HEK293 (cell line): Measurements from ENCODE around the gene PLXNA2.

ENCODE experiments used
- CTCF ChIA-PET: fragments of 350-600 bp; formaldehyde crosslinking; extraction: SDS; loops from one replicate; lab custom pipeline; 2021; ENCODE audit warnings: antibody characterized with exemption; lab: Yijun Ruan, JAX
- POLR2A ChIA-PET: fragments of 300-600 bp; formaldehyde crosslinking; extraction: SDS; loops from one replicate; lab custom pipeline; 2020; ENCODE audit warnings: antibody characterized with exemption, inconsistent platforms; lab: Yijun Ruan, JAX
- H3K27ac ChIP-seq: fragments of 200-500 bp; sonication (Bioruptor generic); 2 replicates; pipeline ENCODE4 v1.5.1; 2014; ENCODE audit warnings: low read depth, low read length, control low read depth, inconsistent platforms; ENCODE audit errors: extremely low read depth
- H3K36me3 ChIP-seq, 2 experiments: fragments of 200-500 bp in 1 of 2; sonication (Bioruptor generic) in 1 of 2; 1 replicate in 1 of 2; 2 replicates in 1 of 2; pipeline ENCODE4 v1.5.1; 2014 to 2017; ENCODE audit warnings: inconsistent platforms in 2 of 2, low read length in 2 of 2; ENCODE audit not compliant: control insufficient read depth in 2 of 2, insufficient read depth in 1 of 2
- H3K4me1 ChIP-seq: fragments of 200-500 bp; sonication (Bioruptor generic); 2 replicates; pipeline ENCODE4 v1.5.1; 2014; ENCODE audit warnings: mild to moderate bottlenecking, low read length, inconsistent platforms; ENCODE audit not compliant: control insufficient read depth, insufficient read depth
- H3K4me3 ChIP-seq: 2 replicates; pipeline ENCODE4 v1.5.1; 2011; ENCODE audit warnings: low read depth, mild to moderate bottlenecking, control low read depth, low read length, moderate library complexity
- H3K9me3 ChIP-seq: fragments of 200-500 bp; sonication (Bioruptor generic); 2 replicates; pipeline ENCODE4 v1.5.1; 2014; ENCODE audit warnings: low read depth, low read length, inconsistent platforms; ENCODE audit not compliant: control insufficient read depth, insufficient read depth
- GFI1B ChIP-seq: fragments of 450-650 bp; formaldehyde crosslinking; IDR thresholded peaks from 2 replicates; pipeline ENCODE4 v1.5.1; 2016; ENCODE audit warnings: missing biosample characterization, missing genetic modification characterization
- GLI4 ChIP-seq: fragments of 450-650 bp; formaldehyde crosslinking; IDR thresholded peaks from 2 replicates; pipeline ENCODE4 v1.5.1; 2016; ENCODE audit warnings: missing biosample characterization, missing genetic modification characterization
- HOXA7 ChIP-seq: sonication (generic); formaldehyde crosslinking; IDR thresholded peaks from 2 replicates; pipeline ENCODE4 v1.8.1; 2022; ENCODE audit warnings: missing genetic modification reagents, borderline replicate concordance
- IKZF3 ChIP-seq: fragments of 450-650 bp; IDR thresholded peaks from 2 replicates; pipeline ENCODE4 v1.5.0; 2018; ENCODE audit warnings: missing biosample characterization, mild to moderate bottlenecking, missing genetic modification characterization, moderate library complexity
- KLF8 ChIP-seq: fragments of 450-650 bp; formaldehyde crosslinking; IDR thresholded peaks from 2 replicates; pipeline ENCODE4 v1.5.1; 2016; ENCODE audit warnings: missing biosample characterization, missing genetic modification characterization
- PRDM1 ChIP-seq: fragments of 450-650 bp; formaldehyde crosslinking; IDR thresholded peaks from 2 replicates; pipeline ENCODE4; 2016; ENCODE audit warnings: missing biosample characterization, missing genetic modification characterization
- SCRT1 ChIP-seq: fragments of 450-650 bp; formaldehyde crosslinking; IDR thresholded peaks from 2 replicates; pipeline ENCODE4 v1.5.1; 2016; ENCODE audit warnings: missing biosample characterization, missing genetic modification characterization, borderline replicate concordance
- SETDB1 ChIP-seq: IDR thresholded peaks from one replicate; pipeline ENCODE4 v1.6.1; 2017; ENCODE audit warnings: mild to moderate bottlenecking, low read length, moderate library complexity, mixed read lengths; ENCODE audit not compliant: insufficient read length
- SP2 ChIP-seq: fragments of 450-650 bp; formaldehyde crosslinking; IDR thresholded peaks from 2 replicates; pipeline ENCODE4 v1.5.1; 2016; ENCODE audit warnings: missing biosample characterization, missing genetic modification characterization
- YY1 ChIP-seq: fragments of 450-650 bp; formaldehyde crosslinking; IDR thresholded peaks from 2 replicates; pipeline ENCODE4 v1.5.1; 2018; ENCODE audit warnings: missing biosample characterization, missing genetic modification characterization
- ZBTB48 ChIP-seq: fragments of 450-650 bp; formaldehyde crosslinking; IDR thresholded peaks from 2 replicates; pipeline ENCODE4 v1.5.1; 2016; ENCODE audit warnings: missing biosample characterization, missing genetic modification characterization
- ZIC2 ChIP-seq: fragments of 450-650 bp; formaldehyde crosslinking; IDR thresholded peaks from 2 replicates; pipeline ENCODE4 v1.5.1; 2016; ENCODE audit warnings: missing biosample characterization, missing genetic modification characterization
- ZNF121 ChIP-seq: fragments of 450-650 bp; formaldehyde crosslinking; IDR thresholded peaks from 2 replicates; pipeline ENCODE4 v1.5.1; 2016; ENCODE audit warnings: missing biosample characterization, missing genetic modification characterization
- ZNF138 ChIP-seq: fragments of 450-650 bp; formaldehyde crosslinking; IDR thresholded peaks from 2 replicates; pipeline ENCODE4 v1.5.1; 2016; ENCODE audit warnings: missing biosample characterization, missing genetic modification characterization, borderline replicate concordance
- ZNF274 ChIP-seq, 2 experiments: fragments of 200-500 bp in 1 of 2; fragments of 450-650 bp in 1 of 2; sonication (Bioruptor generic) in 1 of 2; formaldehyde crosslinking in 1 of 2; IDR thresholded peaks; 2 replicates each; pipeline versions ENCODE4 v1.5.1 to v1.6.1; 2014 to 2016; ENCODE audit warnings: borderline replicate concordance in 1 of 2, inconsistent platforms in 1 of 2, low read length in 1 of 2, missing biosample characterization in 1 of 2, missing genetic modification characterization in 1 of 2
- ZNF350 ChIP-seq: fragments of 450-650 bp; formaldehyde crosslinking; IDR thresholded peaks from 2 replicates; pipeline ENCODE4 v1.5.0; 2017; ENCODE audit warnings: missing biosample characterization, mild to moderate bottlenecking, missing genetic modification characterization
- ZNF391 ChIP-seq: fragments of 450-650 bp; formaldehyde crosslinking; IDR thresholded peaks from 2 replicates; pipeline ENCODE4 v1.5.1; 2016; ENCODE audit warnings: low read depth, missing biosample characterization, missing genetic modification characterization, borderline replicate concordance
- ZNF791 ChIP-seq: fragments of 450-650 bp; formaldehyde crosslinking; IDR thresholded peaks from 2 replicates; pipeline ENCODE4 v1.5.1; 2016; ENCODE audit warnings: missing biosample characterization, missing genetic modification characterization
- TF ChIP-seq, protein P1 (sequence below): fragments of 450-650 bp; formaldehyde crosslinking; IDR thresholded peaks from 2 replicates; pipeline ENCODE4 v1.5.1; 2017; ENCODE audit warnings: missing biosample characterization, missing genetic modification characterization
- TF ChIP-seq, protein P2 (sequence below): fragments of 450-650 bp; formaldehyde crosslinking; IDR thresholded peaks from 2 replicates; pipeline ENCODE4 v1.5.1; 2017; ENCODE audit warnings: missing biosample characterization, missing genetic modification characterization
- TF ChIP-seq, protein P3 (sequence below): fragments of 450-650 bp; formaldehyde crosslinking; IDR thresholded peaks from 2 replicates; pipeline ENCODE4 v1.5.1; 2016; ENCODE audit warnings: missing biosample characterization, missing genetic modification characterization, borderline replicate concordance

Gene PLXNA2

DNA sequence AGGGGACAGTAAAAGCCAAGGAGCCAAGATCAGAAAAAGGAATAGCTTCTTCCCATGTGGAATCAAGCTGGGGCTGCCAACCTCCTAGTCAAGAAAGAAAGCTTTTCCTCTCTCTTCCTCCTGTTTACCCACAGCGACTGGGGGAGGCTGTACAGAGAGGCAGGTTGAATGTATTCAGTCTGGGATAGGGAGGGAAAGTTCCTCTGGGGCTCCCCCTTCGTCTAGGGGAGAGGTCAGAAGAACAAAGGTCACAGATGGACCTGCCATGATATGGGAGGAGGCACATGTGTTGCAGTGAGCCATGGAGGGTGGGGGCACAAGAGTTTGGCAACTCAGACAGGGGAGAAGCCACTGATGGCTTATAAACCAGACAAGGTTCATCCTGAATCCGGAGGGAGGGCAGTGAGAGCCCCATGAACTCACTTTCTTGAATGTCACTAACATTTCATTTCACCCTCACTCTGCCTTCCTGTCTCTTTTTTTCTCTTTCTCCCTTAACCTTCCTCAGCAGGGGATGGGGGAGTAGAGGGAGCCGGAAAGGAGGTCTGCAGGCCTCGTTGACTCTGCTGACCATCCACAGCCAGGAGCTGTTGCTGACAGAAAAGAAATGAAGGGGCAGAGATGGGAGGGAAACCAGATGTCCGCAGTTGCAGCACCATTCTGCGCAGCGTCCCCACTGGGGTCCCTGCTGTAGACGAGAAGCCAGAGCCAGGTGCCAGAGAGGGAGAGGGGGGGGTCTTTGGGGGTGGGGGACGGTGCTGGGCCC is 61.1 kb downstream of the PLXNA2 start:
- H3K4me1 ChIP-seq, result peaks cover 39% of the 10 kb centered on the region
- TF ChIP-seq, protein P1, sequence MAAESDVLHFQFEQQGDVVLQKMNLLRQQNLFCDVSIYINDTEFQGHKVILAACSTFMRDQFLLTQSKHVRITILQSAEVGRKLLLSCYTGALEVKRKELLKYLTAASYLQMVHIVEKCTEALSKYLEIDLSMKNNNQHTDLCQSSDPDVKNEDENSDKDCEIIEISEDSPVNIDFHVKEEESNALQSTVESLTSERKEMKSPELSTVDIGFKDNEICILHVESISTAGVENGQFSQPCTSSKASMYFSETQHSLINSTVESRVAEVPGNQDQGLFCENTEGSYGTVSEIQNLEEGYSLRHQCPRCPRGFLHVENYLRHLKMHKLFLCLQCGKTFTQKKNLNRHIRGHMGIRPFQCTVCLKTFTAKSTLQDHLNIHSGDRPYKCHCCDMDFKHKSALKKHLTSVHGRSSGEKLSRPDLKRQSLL (tag by site-specific recombination), result no peak
- TF ChIP-seq PRDM1 (tag by site-specific recombination), result peak; percentile 51; the same call in 1 of the 2 replicates
- TF ChIP-seq SCRT1 (tag by site-specific recombination), result no peak
- TF ChIP-seq, all 188 proteins: peak for 1
- CTCF ChIA-PET, result interaction anchor here (0.6 to 7.9 kb wide), 7 partner anchors 11 to 184 kb away, joined by 3 to 50 read pairs (median 4); no protein-coding TSS in a partner anchor
- H3K36me3 ChIP-seq, result no peaks in the 10 kb centered on the region
- no peak overlapping the region for H3K27ac ChIP-seq
- H3K4me3 ChIP-seq, result no peak overlapping the region
- POLR2A ChIA-PET, result interaction anchor here (0.6 to 1.2 kb wide), 2 partner anchors 12 to 20 kb away, joined by 3 to 5 read pairs; no protein-coding TSS in a partner anchor
- no peaks in the 10 kb centered on the region for H3K9me3 ChIP-seq

DNA sequence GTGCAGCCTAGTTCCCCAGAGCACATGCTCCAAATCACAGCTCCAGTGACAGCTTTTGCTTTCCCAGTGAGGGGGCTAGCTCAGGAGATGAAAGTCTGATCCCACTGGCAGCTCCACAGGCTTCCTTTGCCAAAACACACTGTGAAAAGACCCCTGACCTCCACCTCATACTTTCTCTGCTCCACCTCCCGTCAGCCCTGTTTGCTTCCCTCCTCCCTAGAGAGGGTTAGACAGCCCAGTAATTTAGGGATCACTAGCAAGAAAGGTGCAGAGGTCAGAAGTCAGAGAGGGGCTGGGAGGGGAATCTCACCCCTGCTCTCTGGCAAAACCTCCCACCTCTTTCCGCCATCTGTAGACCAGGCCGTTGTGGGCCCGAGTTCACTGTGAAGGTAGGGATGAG is 62.8 kb downstream of the PLXNA2 start:
- POLR2A ChIA-PET, result no interaction called here
- Histone ChIP-seq H3K4me3 (no peak overlapping the region), H3K4me1 (peaks cover 46% of the 10 kb centered on the region), H3K36me3 (no peaks in the 10 kb centered on the region), H3K9me3 (no peaks in the 10 kb centered on the region), H3K27ac (no peak overlapping the region)
- 0 out of 2 replicates have a peak, but pooled peaks have one; percentile 19 for TF ChIP-seq IKZF3 (tag by site-specific recombination)
- no peak for TF ChIP-seq SETDB1
- peak; percentile 95 for TF ChIP-seq ZIC2
- TF ChIP-seq ZNF350 (tag by site-specific recombination), result no peak
- no peak for TF ChIP-seq YY1 (tag by site-specific recombination)
- TF ChIP-seq, protein P2, sequence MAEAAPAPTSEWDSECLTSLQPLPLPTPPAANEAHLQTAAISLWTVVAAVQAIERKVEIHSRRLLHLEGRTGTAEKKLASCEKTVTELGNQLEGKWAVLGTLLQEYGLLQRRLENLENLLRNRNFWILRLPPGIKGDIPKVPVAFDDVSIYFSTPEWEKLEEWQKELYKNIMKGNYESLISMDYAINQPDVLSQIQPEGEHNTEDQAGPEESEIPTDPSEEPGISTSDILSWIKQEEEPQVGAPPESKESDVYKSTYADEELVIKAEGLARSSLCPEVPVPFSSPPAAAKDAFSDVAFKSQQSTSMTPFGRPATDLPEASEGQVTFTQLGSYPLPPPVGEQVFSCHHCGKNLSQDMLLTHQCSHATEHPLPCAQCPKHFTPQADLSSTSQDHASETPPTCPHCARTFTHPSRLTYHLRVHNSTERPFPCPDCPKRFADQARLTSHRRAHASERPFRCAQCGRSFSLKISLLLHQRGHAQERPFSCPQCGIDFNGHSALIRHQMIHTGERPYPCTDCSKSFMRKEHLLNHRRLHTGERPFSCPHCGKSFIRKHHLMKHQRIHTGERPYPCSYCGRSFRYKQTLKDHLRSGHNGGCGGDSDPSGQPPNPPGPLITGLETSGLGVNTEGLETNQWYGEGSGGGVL, result no peak
- no peak for TF ChIP-seq ZNF791 (tag by site-specific recombination)
- TF ChIP-seq ZBTB48 (tag by site-specific recombination), result no peak
- TF ChIP-seq GFI1B (tag by site-specific recombination), result no peak
- TF ChIP-seq ZNF121 (tag by site-specific recombination), result no peak
- CTCF ChIA-PET, result interaction anchor here (1.2 to 7.9 kb wide), 4 partner anchors 10 to 352 kb away, joined by 3 to 50 read pairs (median 3); no protein-coding TSS in a partner anchor

DNA sequence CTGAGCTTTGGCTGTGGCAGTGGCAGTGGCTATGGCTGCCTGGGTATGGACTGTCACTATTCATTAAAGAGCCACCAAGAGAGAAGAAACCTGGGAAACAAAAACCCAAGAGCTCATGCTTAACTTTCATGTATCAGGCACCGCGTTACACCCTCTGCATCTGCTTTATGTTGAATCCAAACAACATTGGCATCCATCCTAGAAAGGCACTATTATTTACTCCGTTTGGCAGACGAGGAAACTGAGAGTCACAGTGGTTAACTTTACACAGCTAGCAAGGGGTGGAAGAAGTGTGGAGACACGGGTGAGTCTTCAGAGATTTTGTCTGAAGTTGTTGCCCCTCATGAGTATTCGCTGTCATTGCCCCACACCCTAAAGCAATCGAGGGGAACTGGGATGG is 63.8 kb downstream of the PLXNA2 start:
- Histone ChIP-seq H3K27ac (no peak overlapping the region; the same call in 1 of the 2 replicates), H3K9me3 (no peaks in the 10 kb centered on the region), H3K4me3 (no peak overlapping the region), H3K4me1 (peaks cover 43% of the 10 kb centered on the region), H3K36me3 (no peaks in the 10 kb centered on the region)
- POLR2A ChIA-PET, result no interaction called here
- CTCF ChIA-PET, result interaction anchor here (0.6 to 7.9 kb wide), 5 partner anchors 11 to 65 kb away, joined by 3 to 50 read pairs (median 3); no protein-coding TSS in a partner anchor
- TF ChIP-seq KLF8 (tag by site-specific recombination), result no peak
- no peak for TF ChIP-seq ZNF274 (IDR thresholded peaks at IDR 0.05; ENCODE audit: low read length)
- TF ChIP-seq ZNF274 (tag by site-specific recombination; IDR thresholded peaks at IDR 0.05; ENCODE audit: borderline replicate concordance), result no peak
- TF ChIP-seq ZNF791 (tag by site-specific recombination), result no peak
- TF ChIP-seq GLI4, result no peak
- TF ChIP-seq ZNF391 (tag by site-specific recombination), result no peak
- no peak for TF ChIP-seq PRDM1 (tag by site-specific recombination)
- no peak for TF ChIP-seq HOXA7 (CRISPR knock-in tag)
- TF ChIP-seq SP2 (tag by site-specific recombination), result no peak
- TF ChIP-seq, protein P3, sequence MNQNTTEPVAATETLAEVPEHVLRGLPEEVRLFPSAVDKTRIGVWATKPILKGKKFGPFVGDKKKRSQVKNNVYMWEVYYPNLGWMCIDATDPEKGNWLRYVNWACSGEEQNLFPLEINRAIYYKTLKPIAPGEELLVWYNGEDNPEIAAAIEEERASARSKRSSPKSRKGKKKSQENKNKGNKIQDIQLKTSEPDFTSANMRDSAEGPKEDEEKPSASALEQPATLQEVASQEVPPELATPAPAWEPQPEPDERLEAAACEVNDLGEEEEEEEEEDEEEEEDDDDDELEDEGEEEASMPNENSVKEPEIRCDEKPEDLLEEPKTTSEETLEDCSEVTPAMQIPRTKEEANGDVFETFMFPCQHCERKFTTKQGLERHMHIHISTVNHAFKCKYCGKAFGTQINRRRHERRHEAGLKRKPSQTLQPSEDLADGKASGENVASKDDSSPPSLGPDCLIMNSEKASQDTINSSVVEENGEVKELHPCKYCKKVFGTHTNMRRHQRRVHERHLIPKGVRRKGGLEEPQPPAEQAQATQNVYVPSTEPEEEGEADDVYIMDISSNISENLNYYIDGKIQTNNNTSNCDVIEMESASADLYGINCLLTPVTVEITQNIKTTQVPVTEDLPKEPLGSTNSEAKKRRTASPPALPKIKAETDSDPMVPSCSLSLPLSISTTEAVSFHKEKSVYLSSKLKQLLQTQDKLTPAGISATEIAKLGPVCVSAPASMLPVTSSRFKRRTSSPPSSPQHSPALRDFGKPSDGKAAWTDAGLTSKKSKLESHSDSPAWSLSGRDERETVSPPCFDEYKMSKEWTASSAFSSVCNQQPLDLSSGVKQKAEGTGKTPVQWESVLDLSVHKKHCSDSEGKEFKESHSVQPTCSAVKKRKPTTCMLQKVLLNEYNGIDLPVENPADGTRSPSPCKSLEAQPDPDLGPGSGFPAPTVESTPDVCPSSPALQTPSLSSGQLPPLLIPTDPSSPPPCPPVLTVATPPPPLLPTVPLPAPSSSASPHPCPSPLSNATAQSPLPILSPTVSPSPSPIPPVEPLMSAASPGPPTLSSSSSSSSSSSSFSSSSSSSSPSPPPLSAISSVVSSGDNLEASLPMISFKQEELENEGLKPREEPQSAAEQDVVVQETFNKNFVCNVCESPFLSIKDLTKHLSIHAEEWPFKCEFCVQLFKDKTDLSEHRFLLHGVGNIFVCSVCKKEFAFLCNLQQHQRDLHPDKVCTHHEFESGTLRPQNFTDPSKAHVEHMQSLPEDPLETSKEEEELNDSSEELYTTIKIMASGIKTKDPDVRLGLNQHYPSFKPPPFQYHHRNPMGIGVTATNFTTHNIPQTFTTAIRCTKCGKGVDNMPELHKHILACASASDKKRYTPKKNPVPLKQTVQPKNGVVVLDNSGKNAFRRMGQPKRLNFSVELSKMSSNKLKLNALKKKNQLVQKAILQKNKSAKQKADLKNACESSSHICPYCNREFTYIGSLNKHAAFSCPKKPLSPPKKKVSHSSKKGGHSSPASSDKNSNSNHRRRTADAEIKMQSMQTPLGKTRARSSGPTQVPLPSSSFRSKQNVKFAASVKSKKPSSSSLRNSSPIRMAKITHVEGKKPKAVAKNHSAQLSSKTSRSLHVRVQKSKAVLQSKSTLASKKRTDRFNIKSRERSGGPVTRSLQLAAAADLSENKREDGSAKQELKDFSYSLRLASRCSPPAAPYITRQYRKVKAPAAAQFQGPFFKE, result no peak
- TF ChIP-seq ZNF138 (tag by site-specific recombination), result no peak
